ENCODE data around the gene CLCN3. TPM values are rescaled to one million over a fixed set of nuclear protein-coding genes. Genes with fewer than 3 reads are reported as not detected.
A peak's percentile ranks its signal among the peaks of the same experiment; 100 is the strongest.

Gene CLCN3
- total and polyA plus RNA-seq, 2 of the 4 experiments (the other 2 are of a cell fraction), result 13.0 to 22.8 TPM

- BruUV-seq (replicated peaks), result no TSS peak
- intact Hi-C loops (cut with micrococcal nuclease), result no loop called here
Measured at GRCh38 chr4:169663831-169664230, 43.5 kb downstream of the CLCN3 start.

More at GRCh38 chr4:169663831-169664230, 43.5 kb downstream of the CLCN3 start:
- dilution Hi-C loops (cut with HindIII; ENCODE audit: low sequenced_read_pairs, unreplicated experiment) (no loop called here), in situ Hi-C loops (cut with MboI; ENCODE audit: low sequenced_read_pairs) (no loop called here)
- Histone ChIP-seq H3K79me1 (ENCODE audit: low read depth in 1 of 2, low read length in 2 of 2) (peaks cover 0 to 8% of the 10 kb centered on the region in 2 experiments; a peak in 3 of 4 replicates), H2BK120ac (ENCODE audit: low read depth, low read length) (no peak overlapping the region), H3K4me2 (ENCODE audit: low read depth, low read length) (no peak overlapping the region), H4K8ac (ENCODE audit: low read depth in 2 of 2, low read length in 2 of 2) (no peak overlapping the region), H2AFZ (replicated peaks; ENCODE audit: low read length, poor library complexity) (no peak overlapping the region), H2BK20ac (ENCODE audit: low read depth, low read length) (no peak overlapping the region), H4K91ac (ENCODE audit: insufficient read depth, low read depth, low read length) (no peak overlapping the region), H2BK5ac (ENCODE audit: low read depth, low read length, poor library complexity, severe bottlenecking) (no peak overlapping the region), H3K56ac (ENCODE audit: extremely low read depth, insufficient read depth, low read length) (no peak overlapping the region), H2AK9ac (replicated peaks; ENCODE audit: low read depth, low read length, poor library complexity) (no peak overlapping the region), H2AK5ac (ENCODE audit: low read depth, low read length) (no peak overlapping the region), H3K9me1 (ENCODE audit: insufficient read depth, low read length) (no peaks in the 10 kb centered on the region), H3K23ac (ENCODE audit: low read depth, low read length) (no peak overlapping the region), H4K5ac (ENCODE audit: low read depth, low read length) (no peak overlapping the region), H3K14ac (replicated peaks; ENCODE audit: low read depth, low read length) (no peak overlapping the region), H2BK15ac (ENCODE audit: low read depth, low read length) (no peak overlapping the region), H3K9me3 (ENCODE audit: control insufficient read depth, insufficient read depth, low read length) (no peaks in the 10 kb centered on the region), H3K4me1 (ENCODE audit: control insufficient read depth, insufficient read depth, low read length) (0 out of 2 replicates have a peak, but pooled peaks cover 2% of the 10 kb centered on the region), H3K9ac (ENCODE audit: low read depth, low read length) (no peak overlapping the region), H3K4me3 (ENCODE audit: insufficient read depth, low read depth, low read length) (no peak overlapping the region), H3K27me3 (ENCODE audit: control insufficient read depth, insufficient read depth, low read length) (no peaks in the 10 kb centered on the region), H3K36me3 (ENCODE audit: control insufficient read depth, insufficient read depth, low read length) (no peaks in the 10 kb centered on the region), H3K4ac (ENCODE audit: low read depth, low read length) (no peak overlapping the region), H4K20me1 (ENCODE audit: insufficient read depth, low read length) (no peaks in the 10 kb centered on the region), H3K18ac (ENCODE audit: low read depth, low read length) (no peak overlapping the region), H3K27ac (ENCODE audit: insufficient read depth, low read length) (no peak overlapping the region)
- no peak for TF ChIP-seq RAD21 (IDR thresholded peaks at IDR 0.05; ENCODE audit: low read length)
- TF ChIP-seq MXI1 (IDR thresholded peaks at IDR 0.05; ENCODE audit: borderline replicate concordance, low read depth, low read length), result no peak
- TF ChIP-seq NFE2L2 (IDR thresholded peaks at IDR 0.05; ENCODE audit: low read depth, low read length), result no peak
- TF ChIP-seq BHLHE40 (IDR thresholded peaks at IDR 0.05; ENCODE audit: low read depth, low read length), result no peak
- no peak for TF ChIP-seq CEBPB (IDR thresholded peaks at IDR 0.05; ENCODE audit: low read depth, low read length)
- TF ChIP-seq MAZ (IDR thresholded peaks at IDR 0.05; ENCODE audit: borderline replicate concordance, low read depth, low read length), result no peak
- TF ChIP-seq RCOR1 (IDR thresholded peaks at IDR 0.05; ENCODE audit: insufficient replicate concordance, low read length), result no peak
- TF ChIP-seq, protein P1, sequence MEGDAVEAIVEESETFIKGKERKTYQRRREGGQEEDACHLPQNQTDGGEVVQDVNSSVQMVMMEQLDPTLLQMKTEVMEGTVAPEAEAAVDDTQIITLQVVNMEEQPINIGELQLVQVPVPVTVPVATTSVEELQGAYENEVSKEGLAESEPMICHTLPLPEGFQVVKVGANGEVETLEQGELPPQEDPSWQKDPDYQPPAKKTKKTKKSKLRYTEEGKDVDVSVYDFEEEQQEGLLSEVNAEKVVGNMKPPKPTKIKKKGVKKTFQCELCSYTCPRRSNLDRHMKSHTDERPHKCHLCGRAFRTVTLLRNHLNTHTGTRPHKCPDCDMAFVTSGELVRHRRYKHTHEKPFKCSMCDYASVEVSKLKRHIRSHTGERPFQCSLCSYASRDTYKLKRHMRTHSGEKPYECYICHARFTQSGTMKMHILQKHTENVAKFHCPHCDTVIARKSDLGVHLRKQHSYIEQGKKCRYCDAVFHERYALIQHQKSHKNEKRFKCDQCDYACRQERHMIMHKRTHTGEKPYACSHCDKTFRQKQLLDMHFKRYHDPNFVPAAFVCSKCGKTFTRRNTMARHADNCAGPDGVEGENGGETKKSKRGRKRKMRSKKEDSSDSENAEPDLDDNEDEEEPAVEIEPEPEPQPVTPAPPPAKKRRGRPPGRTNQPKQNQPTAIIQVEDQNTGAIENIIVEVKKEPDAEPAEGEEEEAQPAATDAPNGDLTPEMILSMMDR (conservative IDR thresholded peaks at IDR 0.05; ENCODE audit: low read depth, low read length), result no peak
- TF ChIP-seq, protein P2, sequence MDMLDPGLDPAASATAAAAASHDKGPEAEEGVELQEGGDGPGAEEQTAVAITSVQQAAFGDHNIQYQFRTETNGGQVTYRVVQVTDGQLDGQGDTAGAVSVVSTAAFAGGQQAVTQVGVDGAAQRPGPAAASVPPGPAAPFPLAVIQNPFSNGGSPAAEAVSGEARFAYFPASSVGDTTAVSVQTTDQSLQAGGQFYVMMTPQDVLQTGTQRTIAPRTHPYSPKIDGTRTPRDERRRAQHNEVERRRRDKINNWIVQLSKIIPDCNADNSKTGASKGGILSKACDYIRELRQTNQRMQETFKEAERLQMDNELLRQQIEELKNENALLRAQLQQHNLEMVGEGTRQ (IDR thresholded peaks at IDR 0.05; ENCODE audit: low read depth, low read length), result no peak
- no peak for TF ChIP-seq FOS (IDR thresholded peaks at IDR 0.05; ENCODE audit: low read depth, low read length)
- TF ChIP-seq, protein P3, sequence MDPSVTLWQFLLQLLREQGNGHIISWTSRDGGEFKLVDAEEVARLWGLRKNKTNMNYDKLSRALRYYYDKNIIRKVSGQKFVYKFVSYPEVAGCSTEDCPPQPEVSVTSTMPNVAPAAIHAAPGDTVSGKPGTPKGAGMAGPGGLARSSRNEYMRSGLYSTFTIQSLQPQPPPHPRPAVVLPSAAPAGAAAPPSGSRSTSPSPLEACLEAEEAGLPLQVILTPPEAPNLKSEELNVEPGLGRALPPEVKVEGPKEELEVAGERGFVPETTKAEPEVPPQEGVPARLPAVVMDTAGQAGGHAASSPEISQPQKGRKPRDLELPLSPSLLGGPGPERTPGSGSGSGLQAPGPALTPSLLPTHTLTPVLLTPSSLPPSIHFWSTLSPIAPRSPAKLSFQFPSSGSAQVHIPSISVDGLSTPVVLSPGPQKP (IDR thresholded peaks at IDR 0.05; ENCODE audit: borderline replicate concordance, low read depth, low read length), result no peak
- no peak for TF ChIP-seq POLR2A (IDR thresholded peaks at IDR 0.05; ENCODE audit: low read depth, low read length)
- TF ChIP-seq RFX5 (IDR thresholded peaks at IDR 0.05; ENCODE audit: low read depth, low read length), result no peak
- no peak for TF ChIP-seq CHD1 (IDR thresholded peaks at IDR 0.05; ENCODE audit: low read depth, low read length)
- no peak for TF ChIP-seq MAFK (IDR thresholded peaks at IDR 0.05; ENCODE audit: low read depth, low read length)
- no peak for TF ChIP-seq SMC3 (IDR thresholded peaks at IDR 0.05; ENCODE audit: low read depth, low read length)
- no CpG with 5 or more reads among the region's 2 CpGs for WGBS, 2 experiments (ENCODE audit: extremely low coverage in 2 of 2, insufficient read length in 1 of 2)
- POLR2A ChIA-PET (ENCODE audit: unreplicated experiment), result no interaction called here
- CTCF ChIA-PET, result no interaction called here
- peak; percentile 31 for DNase-seq
- no peak for ATAC-seq (ENCODE audit: low read depth)
